Heart right ventricle (tissue), 16 donors: ENCODE measurements around the gene EML4. TPM values are rescaled to one million over a fixed set of nuclear protein-coding genes. Genes with fewer than 3 reads are reported as not detected.

ENCODE experiments used
- ATAC-seq, 8 donors: fragments of 200-7000 bp; cut with Tn5 transposase; one replicate each; pipeline ENCODE4 v1.9.1; 2020; ENCODE audit warnings: mild to moderate bottlenecking in 8 of 8, moderate library complexity in 8 of 8, moderate number of reproducible peaks in 1 of 8
- DNase-seq, 2 donors: peaks; one replicate each; pipeline ENCODE4 v3.0.0-alpha.2; 2020
- H3K27ac ChIP-seq, 10 donors: fragments of 200-600 bp; sonication (generic) in 2 of 10; one replicate each; pipeline versions ENCODE4 v1.5.0 to v1.8.0; 2020 to 2022; ENCODE audit warnings: mild to moderate bottlenecking in 3 of 10
- H3K27me3 ChIP-seq, 7 donors: fragments of 200-600 bp; one replicate each; pipeline ENCODE4 v1.8.0; 2021 to 2022; ENCODE audit warnings: mild to moderate bottlenecking in 2 of 7
- H3K36me3 ChIP-seq, 9 donors: fragments of 200-600 bp; sonication (generic) in 1 of 9; one replicate each; pipeline versions ENCODE4 v1.5.0 to v1.8.0; 2020 to 2022; ENCODE audit warnings: mild to moderate bottlenecking in 2 of 9
- H3K4me1 ChIP-seq, 9 donors: fragments of 200-600 bp; sonication (generic) in 1 of 9; one replicate each; pipeline versions ENCODE4 v1.5.0 to v1.8.0; 2020 to 2022; ENCODE audit warnings: mild to moderate bottlenecking in 4 of 9
- H3K4me3 ChIP-seq, 10 donors: fragments of 200-600 bp; sonication (generic) in 2 of 10; one replicate each; pipeline versions ENCODE4 v1.5.0 to v1.8.0; 2020 to 2022; ENCODE audit warnings: mild to moderate bottlenecking in 7 of 10, moderate library complexity in 2 of 10
- H3K9me3 ChIP-seq, 11 donors: fragments of 200-600 bp in 10 of 11; sonication (generic) in 2 of 11; one replicate each; pipeline versions ENCODE4 v1.5.0 to v1.8.0; 2013 to 2022; ENCODE audit warnings: mild to moderate bottlenecking in 2 of 11, control low read depth in 1 of 11, moderate library complexity in 1 of 11
- WGBS, 2 donors: extraction: QIAGEN DNeasy Blood & Tissue Kit; methylation state at CpG; one replicate each; pipeline ENCODE4 v1.1.7; 2013; ENCODE audit warnings: inconsistent platforms in 1 of 2; 5-methylcytosine and 5-hydroxymethylcytosine counted together
- intact Hi-C, 10 donors: fragments of 100-400 bp; cut with DNase I; formaldehyde crosslinking; loops; one replicate each; pipeline versions ENCODE4 v1.11.1 to v1.14.2; 2022
- polyA plus RNA-seq, 2 donors: library from polyadenylated mRNA; stranded (reverse); fragments of 200-250 nt; gene quantifications; one replicate each; pipeline ENCODE4 v1.2.3, GENCODE V29; 2013
- total RNA-seq, 10 donors: library from RNA; stranded (reverse); fragmentation: NEBNext Ultra II Directional in 3 of 10; extraction: Animal tissue kit (Norgen Biotek cat#: 25700) in 3 of 10; gene quantifications; one replicate each; pipeline versions ENCODE4 v1.2.1 to v1.2.4, GENCODE V29; 2021 to 2023
- TF ChIP-seq, protein P1 (sequence below), 9 donors: fragments of 200-600 bp; sonication (generic) in 2 of 9; IDR thresholded peaks; one replicate each; pipeline versions ENCODE4 v1.5.0 to v1.8.0; 2021 to 2022; ENCODE audit warnings: antibody characterized with exemption in 9 of 9, mild to moderate bottlenecking in 5 of 9, moderate library complexity in 1 of 9
- donor health status: Arrhythmogenic right ventricular cardiomyopathy.
- donor health status: ischemic (EF 13 %, LVEDD 7.1; RV severe dilation, severe dysfunction).
- donor health status: healthy with polysubstance abuse.
- donor health status: DM: no; HTN: yes; CAD: no.
- donor health status: DM: no; HTN: no; CAD: no.
- donor health status: ischemic (EF 25% LVEDD 6.9; RV normal size, moderate dysfunction).
- donor health status: ischemic (EF 25% LVEDD 5.7; RV mildly dilated, moderate dysfunction).
- donor health status: healthy.
- donor health status: DM: yes; HTN: yes; CAD: no.
- donor health status: Ischemic cardiomyopathy.
- donor health status: ischemic (EF 35%, LVEDD 5.7; RV mildly dilated, moderate dysfunction).
- donor health status: nonischemic (EF 11% LVEDD 7.7; RV severe dilation, severe dysfunction).
- donor health status: DM: yes; HTN: yes; CAD: no.
- donor health status: PGD.
- donor health status: ischemic (EF 29% LVEDD 5.4; RV normal size, mild dysfunction).
- donor health status: nonischemic (EF 23%, LVEDD 6.1; RV moderate dilation, normal function).

EML4 gene
- total and polyA plus RNA-seq, 12 donors = 2.9 to 17.2 (median 5.8) TPM

DNA sequence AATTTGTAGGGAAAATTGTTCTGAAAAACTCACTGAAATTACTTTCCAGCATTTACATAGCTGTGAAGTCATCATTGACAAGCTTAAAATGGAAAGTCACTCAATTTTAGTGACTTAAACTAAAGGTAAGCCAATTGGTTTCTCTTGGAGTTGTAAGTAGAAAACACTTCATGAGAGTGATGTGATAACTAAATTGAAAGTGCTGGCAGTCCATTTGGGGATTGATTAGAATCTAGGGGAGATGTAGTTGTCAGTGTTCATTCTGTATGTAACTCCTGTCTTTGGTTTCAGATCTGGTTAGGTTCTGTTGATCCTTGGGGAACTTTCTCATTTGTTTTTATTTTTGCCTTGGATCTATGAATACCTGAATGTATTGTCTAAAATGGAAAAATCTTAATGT is 138.0 kb downstream of the EML4 start:
- TF ChIP-seq, protein P1, sequence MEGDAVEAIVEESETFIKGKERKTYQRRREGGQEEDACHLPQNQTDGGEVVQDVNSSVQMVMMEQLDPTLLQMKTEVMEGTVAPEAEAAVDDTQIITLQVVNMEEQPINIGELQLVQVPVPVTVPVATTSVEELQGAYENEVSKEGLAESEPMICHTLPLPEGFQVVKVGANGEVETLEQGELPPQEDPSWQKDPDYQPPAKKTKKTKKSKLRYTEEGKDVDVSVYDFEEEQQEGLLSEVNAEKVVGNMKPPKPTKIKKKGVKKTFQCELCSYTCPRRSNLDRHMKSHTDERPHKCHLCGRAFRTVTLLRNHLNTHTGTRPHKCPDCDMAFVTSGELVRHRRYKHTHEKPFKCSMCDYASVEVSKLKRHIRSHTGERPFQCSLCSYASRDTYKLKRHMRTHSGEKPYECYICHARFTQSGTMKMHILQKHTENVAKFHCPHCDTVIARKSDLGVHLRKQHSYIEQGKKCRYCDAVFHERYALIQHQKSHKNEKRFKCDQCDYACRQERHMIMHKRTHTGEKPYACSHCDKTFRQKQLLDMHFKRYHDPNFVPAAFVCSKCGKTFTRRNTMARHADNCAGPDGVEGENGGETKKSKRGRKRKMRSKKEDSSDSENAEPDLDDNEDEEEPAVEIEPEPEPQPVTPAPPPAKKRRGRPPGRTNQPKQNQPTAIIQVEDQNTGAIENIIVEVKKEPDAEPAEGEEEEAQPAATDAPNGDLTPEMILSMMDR (IDR thresholded peaks at IDR 0.05) = no peak
- DNase-seq (no peak), ATAC-seq (no peak)
- intact Hi-C loops = no loop called here
- H3K27ac ChIP-seq = no peak overlapping the region
- H3K9me3 ChIP-seq = no peaks in the 10 kb centered on the region
- no peaks in the 10 kb centered on the region for H3K27me3 ChIP-seq
- no peak overlapping the region for H3K4me3 ChIP-seq
- no peaks in the 10 kb centered on the region for H3K4me1 ChIP-seq
- H3K36me3 ChIP-seq = peaks cover 0 to 83% (median 15%) of the 10 kb centered on the region in 9 donors

DNA sequence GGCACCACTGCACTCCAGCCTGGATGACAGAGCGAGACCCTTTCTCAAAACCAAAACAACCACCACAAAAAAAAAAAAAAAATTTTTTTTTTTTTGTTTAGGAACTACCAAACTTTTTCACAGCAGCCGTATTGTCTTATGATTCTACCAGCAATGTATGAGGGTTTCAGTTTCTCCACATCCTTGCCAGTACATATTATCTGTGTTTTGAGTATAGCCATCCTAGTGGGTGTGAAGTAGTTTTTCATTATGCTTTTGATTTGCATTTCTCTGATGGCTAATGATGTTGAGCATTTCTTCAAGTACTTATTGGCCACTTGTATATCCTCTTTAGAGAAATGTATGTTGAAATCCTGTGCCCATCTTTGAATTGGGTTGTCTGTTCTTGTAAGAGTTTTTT is 140.2 kb downstream of the EML4 start:
- 99 to 100% methylated on average over 2 of the region's 2 CpGs for WGBS, 2 donors
- Histone ChIP-seq H3K27me3 (no peaks in the 10 kb centered on the region), H3K36me3 (peaks cover 0 to 69% (median 8%) of the 10 kb centered on the region in 9 donors), H3K9me3 (no peaks in the 10 kb centered on the region), H3K4me3 (no peak overlapping the region), H3K27ac (no peak overlapping the region), H3K4me1 (peaks cover 0 to 3% (median 0%) of the 10 kb centered on the region in 9 donors)
- intact Hi-C loops = no loop called here
- ATAC-seq = no peak
- no peak for DNase-seq
- TF ChIP-seq, protein P1 (IDR thresholded peaks at IDR 0.05) = no peak

DNA sequence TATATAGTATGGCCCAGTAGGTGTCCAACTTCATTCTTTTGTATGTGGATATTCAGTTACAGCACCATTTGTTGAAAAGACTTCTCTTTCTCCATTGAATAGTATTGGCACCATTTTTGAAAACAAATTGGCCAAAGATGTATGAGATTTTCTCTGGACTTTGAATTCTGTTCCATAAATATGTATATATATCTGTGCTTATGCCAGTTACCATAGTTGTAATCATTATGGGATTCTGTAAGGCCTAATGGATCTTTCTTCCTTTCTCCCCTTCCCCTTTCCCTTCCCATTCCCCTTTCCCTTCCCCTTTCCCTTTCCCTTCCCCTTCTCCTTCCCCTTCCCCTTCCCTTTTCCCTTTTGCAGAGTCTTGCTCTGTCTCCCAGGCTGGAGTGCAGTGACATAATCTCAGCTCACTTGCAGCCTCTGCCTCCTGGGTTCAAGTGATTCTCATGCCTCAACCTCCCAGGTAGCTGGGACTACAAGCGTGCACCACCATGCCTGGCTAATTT is 140.9 kb downstream of the EML4 start:
- 95 to 100% methylated on average over 1 of the region's 1 CpG for WGBS, 2 donors
- no peak for ATAC-seq

DNA sequence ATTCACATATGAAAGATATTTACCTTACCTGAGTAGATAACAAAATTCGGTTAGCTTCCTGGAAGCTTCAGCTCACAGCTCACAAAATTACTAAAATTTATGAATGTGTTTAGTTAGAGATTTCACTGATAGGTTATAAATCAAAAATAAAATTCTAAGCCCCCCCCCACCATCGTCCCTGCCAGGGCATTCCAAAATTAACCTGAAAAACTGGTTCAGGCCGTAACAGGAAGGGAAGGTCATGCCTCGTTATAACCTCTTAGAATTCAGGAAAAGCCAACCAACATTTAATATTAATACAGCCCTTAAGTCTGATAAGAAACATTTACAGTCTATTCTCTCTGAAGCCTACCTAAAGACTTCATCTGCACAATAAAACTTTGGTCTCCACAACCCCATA is 143.0 kb downstream of the EML4 start:
- intact Hi-C loops = no loop called here
- TF ChIP-seq, protein P1 (IDR thresholded peaks at IDR 0.05) = no peak
- Histone ChIP-seq H3K36me3 (peaks cover 0 to 67% (median 8%) of the 10 kb centered on the region in 9 donors), H3K4me1 (peaks cover 0 to 15% (median 0%) of the 10 kb centered on the region in 9 donors), H3K27me3 (no peaks in the 10 kb centered on the region), H3K27ac (no peak overlapping the region), H3K9me3 (no peaks in the 10 kb centered on the region), H3K4me3 (no peak overlapping the region)
- ATAC-seq (no peak), DNase-seq (no peak)
- WGBS, 2 donors = 77 to 93% methylated on average over 4 of the region's 4 CpGs

More for the DNA sequence above, 140.9 kb downstream of the EML4 start:
- Histone ChIP-seq H3K9me3 (no peaks in the 10 kb centered on the region), H3K27me3 (no peaks in the 10 kb centered on the region), H3K4me1 (peaks cover 0 to 10% (median 0%) of the 10 kb centered on the region in 9 donors), H3K27ac (no peak overlapping the region), H3K4me3 (no peak overlapping the region), H3K36me3 (peaks cover 0 to 69% (median 8%) of the 10 kb centered on the region in 9 donors)
- DNase-seq = no peak
- TF ChIP-seq, protein P1 (IDR thresholded peaks at IDR 0.05) = no peak
- intact Hi-C loops = no loop called here
